DOHH2 (cell line): ENCODE data around the gene QRICH2.

Experiments
- H3F3A ChIP-seq: fragments of 200-600 bp; sonication (generic), shearing (Covaris generic); 2 replicates; pipeline ENCODE4 v1.6.0; 2016; ENCODE audit warnings: antibody characterized with exemption, mild to moderate bottlenecking; ENCODE audit not compliant: control insufficient read depth, insufficient read depth
- H3K27ac ChIP-seq: fragments of 200-600 bp; sonication (generic); 2 replicates; pipeline ENCODE4 v1.5.1; 2014; ENCODE audit warnings: low read depth, mild to moderate bottlenecking, low read length, moderate library complexity
- H3K27me3 ChIP-seq: fragments of 200-600 bp; sonication (generic); 2 replicates; pipeline ENCODE4 v1.6.1; 2014; ENCODE audit warnings: mild to moderate bottlenecking, low read length, mixed read lengths; ENCODE audit not compliant: control insufficient read depth
- H3K36me3 ChIP-seq: fragments of 200-600 bp; sonication (generic); 2 replicates; pipeline ENCODE4 v1.6.1; 2014; ENCODE audit warnings: mild to moderate bottlenecking, low read length, moderate library complexity, mixed read lengths; ENCODE audit not compliant: control insufficient read depth
- H3K4me1 ChIP-seq: fragments of 200-600 bp; sonication (generic); 2 replicates; pipeline ENCODE4 v1.6.1; 2014; ENCODE audit warnings: mild to moderate bottlenecking, low read length, mixed read lengths; ENCODE audit not compliant: control insufficient read depth
- H3K4me2 ChIP-seq: fragments of 200-600 bp; sonication (generic); 2 replicates; pipeline ENCODE4 v1.6.0; 2014; ENCODE audit warnings: mild to moderate bottlenecking, low read length, moderate library complexity
- H3K4me3 ChIP-seq: fragments of 200-600 bp; sonication (generic); 2 replicates; pipeline ENCODE4 v1.5.1; 2014; ENCODE audit warnings: mild to moderate bottlenecking, low read length, mixed read lengths
- H3K79me2 ChIP-seq: fragments of 200-600 bp; sonication (generic); 2 replicates; pipeline ENCODE4 v1.6.1; 2014; ENCODE audit warnings: mild to moderate bottlenecking, low read length, mixed read lengths; ENCODE audit not compliant: control insufficient read depth
- H3K9me2 ChIP-seq: fragments of 200-600 bp; sonication (generic); replicated peaks from 2 replicates; pipeline ENCODE4 v1.6.1; 2014; ENCODE audit warnings: mild to moderate bottlenecking, low read length, mixed read lengths; ENCODE audit not compliant: control insufficient read depth
- H3K9me3 ChIP-seq: fragments of 200-600 bp; sonication (generic); 2 replicates; pipeline ENCODE4 v1.6.1; 2014; ENCODE audit warnings: antibody characterized with exemption, low read length, mixed read lengths; ENCODE audit not compliant: control insufficient read depth, insufficient read depth
- H4K20me1 ChIP-seq: fragments of 200-600 bp; sonication (generic); 2 replicates; pipeline ENCODE4 v1.6.0; 2014; ENCODE audit warnings: low read depth, mild to moderate bottlenecking, antibody characterized with exemption, low read length, moderate library complexity; ENCODE audit not compliant: control insufficient read depth, insufficient read depth
- CTCF ChIP-seq: fragments of 200-600 bp; sonication (generic); IDR thresholded peaks from one replicate; pipeline ENCODE4 v1.5.1; 2014; ENCODE audit warnings: antibody characterized with exemption, mild to moderate bottlenecking, low read depth, low read length; ENCODE audit not compliant: poor library complexity, severe bottlenecking
- EZH2phosphoT487 ChIP-seq: fragments of 200-600 bp; sonication (generic); IDR thresholded peaks from 2 replicates; pipeline ENCODE4 v1.6.1; 2017; ENCODE audit warnings: borderline replicate concordance, mild to moderate bottlenecking, antibody characterized with exemption, low read length, moderate library complexity, mixed read lengths

Gene QRICH2

DNA sequence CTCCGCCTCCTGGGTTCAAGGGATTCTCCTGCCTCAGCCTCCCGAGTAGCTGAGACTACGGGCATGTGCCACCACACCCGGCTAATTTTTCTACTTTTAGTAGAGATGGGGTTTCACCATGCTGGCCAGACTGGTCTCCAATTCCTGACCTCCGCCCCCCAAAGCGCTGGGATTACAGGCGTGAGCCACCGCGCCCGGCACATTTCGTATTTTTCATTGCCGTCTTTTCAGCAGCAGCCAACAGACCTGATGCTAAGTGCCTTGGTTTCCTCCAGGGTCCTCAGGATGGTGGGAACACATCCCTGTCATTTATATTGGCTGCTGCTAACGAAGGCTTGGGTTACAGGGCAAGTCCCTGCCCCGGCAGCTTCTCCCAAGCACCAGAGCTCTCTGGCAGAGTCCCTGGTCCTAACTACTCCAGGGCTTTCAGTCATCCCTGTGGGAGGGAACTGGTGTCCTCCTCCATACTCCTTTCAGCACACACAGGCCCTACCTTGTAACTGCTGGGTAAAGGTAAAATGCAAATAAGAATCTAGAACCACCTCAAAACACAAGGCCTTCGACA lies 66.3 kb downstream of the QRICH2 start:
- no peaks in the 10 kb centered on the region for H3K36me3 ChIP-seq
- H3K9me3 ChIP-seq: no peaks in the 10 kb centered on the region
- no peaks in the 10 kb centered on the region for H3K79me2 ChIP-seq
- H3K9me2 ChIP-seq: no peaks in the 10 kb centered on the region
- no peaks in the 10 kb centered on the region for H4K20me1 ChIP-seq
- TF ChIP-seq EZH2phosphoT487 (no peak), CTCF (no peak)
- H3K4me2 ChIP-seq: no peak overlapping the region
- no peak overlapping the region for H3K27ac ChIP-seq
- H3K27me3 ChIP-seq: peaks cover 59% of the 10 kb centered on the region
- no peak overlapping the region for H3K4me3 ChIP-seq
- peaks cover 9% of the 10 kb centered on the region for H3K4me1 ChIP-seq
- H3F3A ChIP-seq: no peaks in the 10 kb centered on the region

GRCh38 chr17:76241204-76241538 lies 66.9 kb downstream of the QRICH2 start:
- H3K9me2 ChIP-seq: no peaks in the 10 kb centered on the region
- no peaks in the 10 kb centered on the region for H3K79me2 ChIP-seq
- no peak for TF ChIP-seq CTCF
- TF ChIP-seq EZH2phosphoT487: no peak; the same call in 1 of the 2 replicates
- peaks cover 4% of the 10 kb centered on the region for H3K4me1 ChIP-seq
- H3K9me3 ChIP-seq: no peaks in the 10 kb centered on the region
- no peak overlapping the region for H3K27ac ChIP-seq
- H3K4me3 ChIP-seq: no peak overlapping the region
- H3K4me2 ChIP-seq: peak overlapping the region; percentile 51
- H3K27me3 ChIP-seq: peaks cover 55% of the 10 kb centered on the region
- no peaks in the 10 kb centered on the region for H4K20me1 ChIP-seq
- H3K36me3 ChIP-seq: no peaks in the 10 kb centered on the region
- H3F3A ChIP-seq: no peaks in the 10 kb centered on the region

DNA sequence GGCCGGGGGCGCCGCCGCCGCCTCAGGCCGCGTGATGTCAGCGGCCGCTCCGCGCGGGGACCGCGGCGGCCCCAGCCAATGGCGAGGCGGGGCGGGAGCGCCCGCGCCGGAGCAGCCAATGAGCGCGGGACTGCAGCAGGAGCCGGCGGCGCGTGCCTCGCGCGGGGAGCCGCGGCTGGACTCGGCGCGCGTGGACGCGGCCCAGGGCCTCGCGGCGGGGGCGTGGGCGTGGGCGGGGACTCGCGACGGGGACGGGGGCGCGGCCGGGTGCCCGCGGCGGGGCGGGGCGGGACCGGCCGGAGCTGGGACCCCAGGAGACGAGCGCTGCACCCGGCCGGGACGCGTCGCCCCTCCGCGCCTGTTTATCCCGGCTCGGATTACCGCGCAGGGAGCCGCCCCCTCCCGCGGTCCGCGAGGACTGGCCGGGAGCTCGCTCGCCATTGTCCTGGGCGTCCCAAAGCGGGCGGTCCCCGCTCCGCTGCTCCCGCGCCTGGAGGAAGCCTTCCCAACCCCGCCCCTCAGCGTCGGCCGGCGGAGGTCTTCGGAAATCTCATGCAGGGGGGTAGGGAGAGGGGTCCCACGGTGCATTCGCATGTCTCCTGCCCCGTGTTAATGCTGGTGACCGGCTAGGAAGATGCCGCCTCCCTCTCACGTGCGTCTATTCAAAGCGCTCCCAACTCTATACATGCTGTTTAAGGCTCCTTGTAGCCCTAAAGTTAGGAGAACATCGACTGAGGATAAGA lies 67.4 kb downstream of the QRICH2 start, which contains the start of gene RNF157:
Gene RNF157 (minus strand): TSS at position 33 of the 743 bp plus-strand sequence. CDS start 253 bp downstream, outside the sequence.
- H3K27ac ChIP-seq: no peak within 1 kb of the TSS
- peaks cover 55% of the 10 kb centered on the region for H3K27me3 ChIP-seq

More for the DNA sequence above, 67.4 kb downstream of the QRICH2 start, which contains the start of gene RNF157:
- H4K20me1 ChIP-seq: no peaks in the 10 kb centered on the region
- H3F3A ChIP-seq: no peaks in the 10 kb centered on the region
- H3K79me2 ChIP-seq: no peaks in the 10 kb centered on the region
- H3K9me3 ChIP-seq: no peaks in the 10 kb centered on the region
- peak within 1 kb of the TSS; percentile 51 for H3K4me2 ChIP-seq
- H3K9me2 ChIP-seq: no peaks in the 10 kb centered on the region
- no peak for TF ChIP-seq CTCF
- peak; percentile 94; the same call in 1 of the 2 replicates for TF ChIP-seq EZH2phosphoT487
- H3K4me3 ChIP-seq: peak within 1 kb of the TSS; percentile 41; the same call in 1 of the 2 replicates
- H3K36me3 ChIP-seq: no peaks in the 10 kb centered on the region
- H3K4me1 ChIP-seq: peaks cover 4% of the 10 kb centered on the region; the same call in 1 of the 2 replicates
